ENCODE data around the gene ANTXR2.

The ANTXR2 gene

DNA sequence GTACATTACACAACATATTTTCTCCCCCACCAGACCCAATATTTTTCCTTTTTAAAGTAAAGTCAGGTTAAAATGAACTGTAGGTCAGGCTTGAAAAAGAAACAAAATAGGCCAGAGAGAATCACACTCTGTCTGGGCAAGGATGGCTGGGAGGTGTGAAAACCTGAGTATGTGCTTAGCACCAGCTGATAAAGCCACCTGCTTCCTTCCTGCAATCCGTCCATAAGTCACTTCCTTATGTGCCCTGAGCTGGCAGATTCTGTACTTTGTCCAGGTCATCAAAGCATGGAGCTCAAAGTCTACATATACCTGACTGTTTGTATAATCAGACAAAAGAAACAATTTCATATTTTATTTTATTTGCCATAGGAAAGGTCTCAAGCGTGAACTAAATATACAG, 37.7 kb downstream of the ANTXR2 start:
- no peak overlapping the region for H3K4me3 ChIP-seq (ENCODE audit: control insufficient read depth, low read depth, low read length)
- DNase-seq (ENCODE audit: low read depth): no peak
- TF ChIP-seq, protein P1, sequence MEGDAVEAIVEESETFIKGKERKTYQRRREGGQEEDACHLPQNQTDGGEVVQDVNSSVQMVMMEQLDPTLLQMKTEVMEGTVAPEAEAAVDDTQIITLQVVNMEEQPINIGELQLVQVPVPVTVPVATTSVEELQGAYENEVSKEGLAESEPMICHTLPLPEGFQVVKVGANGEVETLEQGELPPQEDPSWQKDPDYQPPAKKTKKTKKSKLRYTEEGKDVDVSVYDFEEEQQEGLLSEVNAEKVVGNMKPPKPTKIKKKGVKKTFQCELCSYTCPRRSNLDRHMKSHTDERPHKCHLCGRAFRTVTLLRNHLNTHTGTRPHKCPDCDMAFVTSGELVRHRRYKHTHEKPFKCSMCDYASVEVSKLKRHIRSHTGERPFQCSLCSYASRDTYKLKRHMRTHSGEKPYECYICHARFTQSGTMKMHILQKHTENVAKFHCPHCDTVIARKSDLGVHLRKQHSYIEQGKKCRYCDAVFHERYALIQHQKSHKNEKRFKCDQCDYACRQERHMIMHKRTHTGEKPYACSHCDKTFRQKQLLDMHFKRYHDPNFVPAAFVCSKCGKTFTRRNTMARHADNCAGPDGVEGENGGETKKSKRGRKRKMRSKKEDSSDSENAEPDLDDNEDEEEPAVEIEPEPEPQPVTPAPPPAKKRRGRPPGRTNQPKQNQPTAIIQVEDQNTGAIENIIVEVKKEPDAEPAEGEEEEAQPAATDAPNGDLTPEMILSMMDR (conservative IDR thresholded peaks at IDR 0.05; ENCODE audit: control insufficient read depth, insufficient read depth, low read depth, low read length): no peak

DNA sequence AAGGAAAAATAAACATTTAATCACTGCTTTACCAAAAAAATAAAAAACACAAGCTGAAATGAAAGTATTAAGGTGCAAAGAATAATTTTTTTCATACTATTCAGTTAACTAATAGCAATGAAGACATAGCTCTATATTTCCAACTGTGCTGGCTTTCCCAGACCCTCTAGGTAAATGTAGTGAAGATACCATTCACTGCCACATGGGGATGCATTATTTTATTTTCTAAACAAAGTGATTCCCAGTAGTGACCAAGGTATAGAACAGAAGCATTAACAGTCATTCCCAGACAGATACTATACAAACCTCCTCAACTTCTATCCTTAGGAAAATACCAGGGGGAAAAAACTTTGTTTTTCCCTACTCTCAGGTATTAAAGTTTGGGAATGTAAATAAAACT, 39.4 kb downstream of the ANTXR2 start:
- DNase-seq (ENCODE audit: low read depth): no peak
- TF ChIP-seq, protein P1 (conservative IDR thresholded peaks at IDR 0.05; ENCODE audit: control insufficient read depth, insufficient read depth, low read depth, low read length): peak; percentile 6
- no peak overlapping the region for H3K4me3 ChIP-seq (ENCODE audit: control insufficient read depth, low read depth, low read length)

DNA sequence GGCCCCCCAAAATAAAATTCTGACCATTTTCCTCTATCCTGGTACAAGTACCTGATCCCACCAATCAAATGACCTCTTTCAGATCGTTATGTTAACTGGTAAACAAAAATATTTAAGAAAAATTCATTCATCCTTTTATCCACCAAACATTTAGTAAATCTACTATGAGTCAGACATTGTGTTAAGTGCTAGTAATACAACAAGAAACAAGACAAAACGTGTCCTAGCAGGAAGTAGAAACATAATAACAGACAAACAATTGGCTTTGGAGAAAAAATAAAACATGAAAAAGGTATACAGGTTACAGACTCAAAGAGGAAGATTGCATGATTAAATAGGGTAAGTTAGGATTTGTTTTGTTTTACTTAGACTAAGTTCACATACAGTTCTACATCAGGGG, 43.7 kb downstream of the ANTXR2 start:
- TF ChIP-seq, protein P1 (conservative IDR thresholded peaks at IDR 0.05; ENCODE audit: control insufficient read depth, insufficient read depth, low read depth, low read length): no peak
- DNase-seq (ENCODE audit: low read depth): no peak
- H3K4me3 ChIP-seq (ENCODE audit: control insufficient read depth, low read depth, low read length): no peak overlapping the region

DNA sequence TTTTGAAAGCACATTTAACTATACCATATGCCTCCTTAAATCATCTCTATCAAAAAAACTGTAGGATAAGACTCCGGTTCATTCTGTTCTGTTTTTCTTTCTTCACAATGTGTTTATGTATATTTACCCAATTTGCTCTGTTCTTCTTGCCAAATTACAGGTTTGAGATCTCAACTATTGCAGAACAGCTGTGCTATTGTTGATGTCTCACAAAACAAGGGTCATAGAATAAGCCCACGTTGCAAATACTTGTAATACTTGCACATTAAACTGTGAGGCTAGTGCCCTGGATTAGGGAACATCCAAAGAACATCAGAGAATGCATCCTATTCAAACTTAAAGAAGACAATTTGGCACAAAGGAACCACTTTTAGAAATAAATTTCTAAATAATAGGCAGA, 45.4 kb downstream of the ANTXR2 start:
- no peak for DNase-seq (ENCODE audit: low read depth)
- no peak overlapping the region for H3K4me3 ChIP-seq (ENCODE audit: control insufficient read depth, low read depth, low read length)
- TF ChIP-seq, protein P1 (conservative IDR thresholded peaks at IDR 0.05; ENCODE audit: control insufficient read depth, insufficient read depth, low read depth, low read length): no peak

DNA sequence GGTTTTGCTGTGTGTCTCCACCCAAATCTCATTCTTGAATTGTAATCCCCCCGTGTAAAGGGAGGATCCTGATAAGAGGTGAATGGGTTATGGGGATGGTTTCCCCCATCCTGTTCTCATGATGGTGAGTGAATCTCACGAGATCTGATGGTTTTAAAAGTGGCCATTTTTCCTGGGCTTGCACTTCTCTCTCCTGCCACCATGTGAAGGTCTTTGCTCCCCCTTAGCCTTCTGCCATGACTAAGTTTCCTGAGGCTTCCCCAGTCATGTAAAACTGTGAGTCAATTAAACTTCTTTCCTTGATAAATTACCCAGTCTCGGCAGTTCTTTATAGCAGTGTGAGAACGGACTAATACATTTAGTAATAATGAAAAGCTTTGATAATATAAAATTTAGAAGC, 46.9 kb downstream of the ANTXR2 start:
- H3K4me3 ChIP-seq (ENCODE audit: control insufficient read depth, low read depth, low read length): no peak overlapping the region
- TF ChIP-seq, protein P1 (conservative IDR thresholded peaks at IDR 0.05; ENCODE audit: control insufficient read depth, insufficient read depth, low read depth, low read length): peak; percentile 6
- no peak for DNase-seq (ENCODE audit: low read depth)

DNA sequence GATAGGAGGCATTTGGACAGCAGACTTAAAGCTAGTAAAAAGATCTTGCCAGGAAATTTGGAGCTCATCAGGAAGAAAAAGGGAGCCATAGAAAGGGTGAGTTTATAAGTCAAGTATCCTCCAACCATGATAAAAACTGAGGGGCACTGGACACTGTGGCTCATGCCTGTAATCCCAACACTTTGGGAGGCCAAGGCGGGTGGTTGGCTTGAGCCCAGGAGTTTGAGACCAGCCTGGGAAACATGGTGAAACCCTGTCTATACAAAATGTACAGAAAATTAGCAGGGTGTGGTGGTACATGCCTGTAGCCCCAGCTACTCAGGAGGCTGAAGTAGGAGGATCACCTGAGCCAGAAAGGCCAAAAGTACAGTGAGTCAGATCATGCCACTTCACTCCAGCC, 48.7 kb downstream of the ANTXR2 start:
- no peak overlapping the region for H3K4me3 ChIP-seq (ENCODE audit: control insufficient read depth, low read depth, low read length)
- no peak for DNase-seq (ENCODE audit: low read depth)
- TF ChIP-seq, protein P1 (conservative IDR thresholded peaks at IDR 0.05; ENCODE audit: control insufficient read depth, insufficient read depth, low read depth, low read length): no peak

DNA sequence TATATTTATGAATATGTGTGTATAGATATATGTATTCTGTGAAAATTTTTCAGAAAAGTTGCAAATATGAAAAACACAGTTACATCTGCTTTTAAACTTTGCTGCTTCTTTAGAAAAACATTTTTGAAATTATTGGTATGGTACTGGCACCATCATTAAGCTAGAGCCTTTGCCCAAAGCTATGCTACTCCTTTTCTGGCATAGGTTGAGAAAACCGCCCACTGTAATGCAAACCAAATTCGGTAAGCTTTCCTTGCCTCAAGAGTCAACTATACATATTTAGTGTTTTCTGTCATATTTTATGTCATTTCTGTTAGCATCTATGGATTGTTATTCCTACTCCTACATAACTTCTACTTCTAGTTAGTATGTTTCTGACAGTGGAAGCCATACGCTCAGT, 50.7 kb downstream of the ANTXR2 start:
- no peak for DNase-seq (ENCODE audit: low read depth)
- TF ChIP-seq, protein P1 (conservative IDR thresholded peaks at IDR 0.05; ENCODE audit: control insufficient read depth, insufficient read depth, low read depth, low read length): no peak
- H3K4me3 ChIP-seq (ENCODE audit: control insufficient read depth, low read depth, low read length): no peak overlapping the region

All from fibroblast of mammary gland (primary cell).